Activated T-cell treated with anti-CD3 and anti-CD28 coated beads, Interleukin-2, amount 50 U/mL, for 48 hours (primary cell): ENCODE results near the gene SPA17.

Experiments used
- DNase-seq, 2 experiments: peaks; one replicate each; pipeline ENCODE4 v3.0.0-alpha.2; 2020

SPA17 gene

GRCh38 chr11:124673333-124674167, at the start of gene SPA17, which contains the start of gene SIAE:
Gene SPA17 (plus strand): TSS chr11:124673904. CDS start chr11:124675265, 1,361 bp downstream.
Gene SIAE (minus strand): TSS chr11:124673739. CDS start chr11:124673708, 31 bp downstream.
- DNase-seq = peak; percentile 91 to 94

DNA sequence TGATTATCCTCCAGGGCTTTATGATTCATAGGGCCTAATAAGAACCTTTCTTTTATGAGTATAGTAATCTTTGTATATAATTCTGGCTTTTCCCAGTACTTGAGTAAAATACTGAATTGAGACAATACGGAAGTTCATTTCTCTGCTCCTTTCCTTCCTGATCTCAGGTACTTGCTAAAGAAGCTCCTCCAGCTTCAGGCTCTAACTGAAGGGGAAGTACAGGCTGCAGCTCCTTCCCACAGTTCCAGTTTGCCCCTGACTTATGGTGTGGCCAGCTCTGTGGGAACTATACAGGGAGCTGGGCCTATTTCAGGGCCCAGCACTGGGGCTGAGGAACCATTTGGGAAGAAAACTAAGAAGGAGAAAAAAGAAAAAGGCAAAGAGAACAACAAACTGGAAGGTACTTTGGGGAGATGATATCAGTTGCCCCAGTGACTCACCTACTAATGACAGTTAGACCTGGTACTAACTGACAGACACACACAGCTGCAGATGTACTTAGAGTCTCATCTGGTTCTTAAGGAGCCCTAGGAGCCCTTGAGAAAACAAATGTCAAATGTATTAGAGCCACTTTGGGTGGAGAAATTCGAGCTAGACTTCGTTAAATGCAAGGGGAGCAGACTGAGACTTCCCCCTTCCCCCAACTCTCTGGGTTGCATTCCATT, 48.1 kb upstream of the SPA17 start:
- no peak for DNase-seq

DNA sequence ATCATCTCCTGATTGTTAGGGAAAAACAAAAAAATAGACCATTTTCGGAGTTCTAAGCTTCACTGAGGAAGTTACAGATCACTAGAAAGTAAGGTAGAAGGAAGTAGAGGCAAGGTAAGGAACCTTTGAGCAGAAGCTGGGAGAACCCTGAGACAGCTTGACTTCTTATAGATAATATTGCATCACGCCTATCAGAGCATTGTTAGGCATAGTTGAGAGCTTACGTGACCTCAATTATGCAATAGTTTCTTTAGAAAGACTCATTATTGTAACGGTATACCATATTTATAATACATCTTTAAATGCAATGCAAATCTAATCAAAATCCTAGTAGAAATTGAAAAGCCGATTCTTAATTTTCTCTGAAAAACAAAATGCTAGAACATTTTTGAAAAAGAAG, 46.2 kb upstream of the SPA17 start:
- DNase-seq = no peak

DNA sequence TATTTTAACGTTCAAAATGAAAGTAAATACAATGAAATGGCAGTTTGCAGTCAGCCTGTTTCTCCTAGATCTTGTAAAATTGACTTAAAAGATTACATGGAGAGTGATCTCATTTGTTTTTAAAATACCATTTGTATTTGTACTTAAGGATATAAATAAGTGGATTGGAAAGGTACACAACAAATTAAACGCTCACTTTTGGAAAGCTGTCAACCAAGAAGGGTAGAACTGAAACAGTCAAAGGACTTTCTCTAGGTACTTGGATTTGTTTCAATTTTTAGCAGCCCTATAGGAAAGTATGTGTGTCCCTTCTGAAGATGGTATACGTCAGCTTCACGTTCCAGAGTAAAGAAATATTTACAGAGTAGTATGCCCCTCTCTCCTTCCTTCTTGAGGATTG, 43.7 kb upstream of the SPA17 start:
- DNase-seq = no peak

DNA sequence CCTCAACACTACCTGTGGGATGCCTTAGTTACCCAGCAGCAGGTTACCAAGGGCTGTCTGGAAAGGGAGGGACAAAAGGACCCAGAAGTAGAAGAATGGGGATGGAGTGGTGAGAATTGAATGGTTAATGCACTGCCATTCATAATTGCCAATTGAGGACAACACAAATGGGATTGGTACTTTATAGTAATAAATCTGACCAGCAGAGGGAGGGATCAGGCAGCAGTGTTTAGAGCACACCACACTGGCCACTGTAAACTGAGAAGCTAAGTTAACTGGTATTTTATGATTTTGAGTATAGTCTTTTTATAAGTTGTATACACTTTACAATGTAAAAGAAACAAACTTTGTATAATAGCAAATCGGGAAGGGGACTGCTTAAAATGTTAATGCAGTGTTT, 40.3 kb upstream of the SPA17 start:
- no peak for DNase-seq

DNA sequence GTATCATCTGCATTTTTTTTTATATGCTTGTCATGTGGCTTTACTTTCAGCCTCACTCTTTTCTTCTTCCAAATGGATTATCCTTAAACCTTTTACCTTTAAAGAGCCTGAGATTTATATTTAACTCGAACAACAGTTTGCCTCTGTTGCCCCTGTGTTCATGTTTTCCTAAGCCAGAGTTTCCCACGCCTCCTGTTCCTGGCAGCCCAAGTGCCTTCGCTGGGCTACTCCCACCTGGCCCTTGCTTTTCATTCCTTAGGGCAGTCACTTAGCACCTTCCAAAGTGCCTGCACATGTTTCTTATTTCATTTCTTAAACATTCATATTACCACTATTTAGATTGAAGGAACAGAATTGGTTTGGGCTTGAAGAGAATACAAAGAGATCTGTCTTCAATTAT, 37.8 kb upstream of the SPA17 start:
- DNase-seq = no peak

DNA sequence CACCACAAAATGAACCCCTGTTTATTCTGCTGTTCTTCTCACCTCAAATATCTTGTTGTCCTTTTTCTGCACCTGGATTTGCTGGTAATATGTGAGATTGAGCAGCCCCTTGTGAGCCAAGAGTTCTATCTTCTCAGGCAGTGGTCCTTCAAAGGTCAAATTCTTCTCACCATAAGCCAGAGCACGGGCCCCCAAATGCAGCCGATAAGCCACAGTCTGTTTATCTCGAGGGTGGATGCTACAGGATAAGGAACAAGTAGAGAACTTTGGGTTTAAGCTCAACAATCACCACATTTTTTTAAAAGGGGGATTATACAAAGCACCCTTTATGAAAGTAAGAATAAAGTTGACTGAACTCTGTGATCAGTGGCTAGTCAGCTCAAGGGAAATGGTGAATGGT, 35.2 kb upstream of the SPA17 start:
- DNase-seq = no peak

DNA sequence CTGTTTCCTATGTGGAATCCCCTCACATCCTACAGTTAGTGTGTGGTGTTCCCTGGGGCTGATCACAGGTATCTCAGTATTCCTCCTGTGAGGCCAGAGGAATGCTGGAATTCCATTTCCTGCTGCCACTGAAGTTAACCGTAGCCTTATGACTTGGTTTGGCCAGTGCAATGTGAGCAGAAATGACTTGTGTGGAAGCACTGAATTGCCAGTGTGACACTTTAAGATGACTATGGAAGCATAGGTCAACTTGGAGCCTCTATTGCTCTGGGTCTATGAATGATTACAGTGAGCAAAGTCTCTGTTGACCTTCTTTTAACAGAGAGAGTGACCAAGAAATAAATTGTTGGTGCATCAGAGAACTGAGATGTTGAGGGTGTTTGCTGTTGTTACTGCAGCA, 34.5 kb upstream of the SPA17 start:
- no peak for DNase-seq

DNA sequence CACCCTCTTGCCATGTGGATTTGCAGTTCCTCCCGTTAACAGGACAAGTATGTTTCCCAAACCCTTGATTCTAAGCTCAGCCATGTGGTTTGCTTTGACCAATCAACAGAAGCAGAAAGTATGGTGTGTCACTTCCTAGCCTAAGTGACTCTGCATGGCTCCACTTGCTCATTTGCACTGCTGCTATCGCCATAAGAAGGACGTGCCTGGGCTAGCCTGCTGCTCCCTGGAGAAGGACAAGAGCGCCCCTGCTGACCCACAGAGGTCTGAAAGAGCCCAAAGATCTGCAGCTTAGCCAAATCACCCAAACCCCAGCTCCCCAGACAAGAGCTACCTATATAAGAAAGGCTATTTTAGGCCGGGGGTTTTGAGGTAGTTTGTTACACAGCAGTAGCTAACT, 33.0 kb upstream of the SPA17 start:
- no peak for DNase-seq

DNA sequence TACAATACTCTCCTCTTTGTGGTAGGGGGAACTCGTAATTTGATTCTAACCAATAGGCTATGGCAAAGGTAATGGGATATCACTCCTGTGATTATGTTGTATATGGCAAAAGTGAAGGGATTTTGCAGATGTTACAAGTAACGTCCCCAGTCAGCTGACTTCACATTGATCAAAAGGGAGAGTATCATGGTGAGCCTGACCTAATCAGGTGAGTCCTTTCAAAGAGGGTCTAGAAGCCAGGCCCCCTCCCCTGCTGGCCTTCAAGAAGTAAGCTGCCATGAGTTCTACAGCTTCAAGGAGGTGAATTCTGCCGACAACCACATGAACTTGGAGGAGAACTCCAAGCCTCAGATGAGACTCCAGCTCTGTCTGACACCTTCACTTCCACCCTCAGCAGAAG, 31.1 kb upstream of the SPA17 start:
- DNase-seq = no peak

GRCh38 chr11:124643042-124643604, 30.6 kb upstream of the SPA17 start:
- DNase-seq = no peak

GRCh38 chr11:124643605-124644425, 29.9 kb upstream of the SPA17 start:
- no peak for DNase-seq

GRCh38 chr11:124644426-124645280, 29.1 kb upstream of the SPA17 start:
- peak; percentile 27 to 39 for DNase-seq

- DNase-seq = no peak
These were observed 27.6 kb upstream of the SPA17 start for GRCh38 chr11:124646148-124646547.

DNA sequence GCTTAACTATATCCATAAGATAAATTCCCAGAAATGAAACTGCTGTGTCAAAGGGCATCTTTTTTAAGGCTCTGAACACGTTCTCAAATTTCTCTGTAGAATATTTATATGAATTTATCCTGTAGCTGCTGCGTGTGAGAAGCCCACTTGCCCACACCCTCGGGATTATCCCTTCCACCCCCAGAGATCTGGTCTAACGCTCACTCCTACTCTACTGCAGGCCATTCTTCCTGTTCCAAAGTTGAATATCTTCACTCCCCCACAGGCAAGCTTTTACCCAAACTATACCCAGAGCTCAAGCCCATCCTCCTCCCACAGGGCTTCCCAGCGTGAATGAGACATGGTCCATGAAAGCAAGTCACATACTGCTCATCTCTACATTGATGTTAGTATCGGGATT, 25.1 kb upstream of the SPA17 start:
- no peak for DNase-seq

DNA sequence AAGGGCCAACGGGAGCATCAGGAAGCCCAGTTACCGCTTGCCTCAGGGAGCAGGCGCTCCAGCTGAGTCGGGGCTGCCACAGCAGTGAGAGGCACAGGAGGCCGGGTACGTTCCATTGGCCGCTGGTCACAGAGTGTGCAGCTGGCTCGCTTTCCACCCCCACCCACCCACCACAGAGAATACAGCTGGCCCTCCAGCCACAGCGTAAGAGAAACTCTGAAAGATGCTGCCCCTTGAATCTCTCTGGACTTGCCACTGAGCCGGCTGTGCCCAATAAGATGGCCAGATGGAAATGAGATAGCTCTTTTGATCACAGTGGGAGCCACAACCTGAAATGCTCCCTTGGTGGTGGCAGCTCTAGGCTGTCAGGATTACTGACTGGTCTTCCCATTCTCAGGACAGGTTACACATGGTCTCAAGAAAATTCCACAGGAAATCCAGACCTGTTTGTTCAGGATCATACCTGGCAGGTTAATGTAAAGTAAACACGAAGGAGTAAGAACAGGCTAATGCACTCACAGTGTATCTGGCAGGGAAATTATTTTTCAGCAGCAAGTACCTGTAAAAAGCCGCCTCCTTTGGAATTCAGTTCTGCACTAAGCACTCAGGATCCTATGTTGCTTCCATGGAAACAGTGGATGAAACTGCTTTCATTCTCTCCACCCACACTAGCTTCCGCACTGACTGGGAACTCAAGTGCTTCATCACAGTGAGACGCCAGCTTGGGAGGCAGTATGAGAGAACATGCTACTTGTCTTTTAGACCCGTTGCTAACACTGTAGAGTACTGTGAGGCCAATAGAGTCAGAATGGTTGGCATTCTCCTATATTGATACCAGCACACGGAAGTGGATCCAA, 16.7 kb upstream of the SPA17 start:
- no peak for DNase-seq

DNA sequence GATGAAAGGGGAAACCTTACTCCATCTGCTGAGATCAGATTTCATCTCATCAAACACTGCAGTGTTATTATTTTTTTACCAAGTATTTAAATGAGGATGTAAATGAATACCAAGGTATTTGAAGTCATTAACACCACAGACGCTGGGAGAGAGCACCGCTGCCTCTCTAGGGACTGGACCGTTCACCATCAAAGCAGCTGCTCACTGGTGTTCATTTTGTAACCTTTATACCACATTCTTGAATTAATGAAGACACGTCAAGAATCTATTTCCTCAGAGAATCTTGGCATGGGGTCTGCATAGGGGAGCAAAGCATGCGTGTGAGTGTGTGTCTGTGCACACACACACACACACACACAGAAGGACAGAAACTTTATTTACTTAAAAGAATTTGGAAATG, 15.8 kb upstream of the SPA17 start:
- DNase-seq = no peak

- no peak for DNase-seq
These were observed 15.2 kb upstream of the SPA17 start for GRCh38 chr11:124658501-124658900.

GRCh38 chr11:124658986-124659385, 14.7 kb upstream of the SPA17 start:
- DNase-seq = no peak

DNA sequence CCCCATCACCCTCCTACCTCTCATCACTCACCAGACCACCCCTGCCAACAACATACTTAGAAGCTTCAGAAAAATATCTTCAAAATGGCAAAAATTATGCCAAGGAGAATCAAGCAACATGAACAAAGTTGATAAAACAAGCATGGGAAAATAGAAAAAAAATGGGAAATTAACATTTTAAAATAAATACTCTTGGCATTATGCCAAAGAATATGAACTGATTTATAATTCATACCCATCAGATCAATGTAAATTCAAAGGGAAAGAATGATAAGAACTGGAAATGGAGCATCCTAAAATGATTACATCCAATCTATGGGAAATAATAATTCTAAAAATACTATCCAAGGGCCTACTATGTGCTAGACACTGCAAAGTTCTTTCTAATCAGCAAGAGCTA, 12.2 kb upstream of the SPA17 start:
- DNase-seq = no peak

GRCh38 chr11:124662106-124662505, 11.6 kb upstream of the SPA17 start:
- DNase-seq = no peak
